K562 (cell line): ENCODE measurements around the gene ASB15. TPM values are rescaled to one million over a fixed set of nuclear protein-coding genes. Genes with fewer than 3 reads are reported as not detected.
A peak's percentile ranks its signal among the peaks of the same experiment; 100 is the strongest.

Source experiments
- ATAC-seq: fragments of 200-7000 bp; cut with Tn5 transposase; 3 replicates; pipeline ENCODE4 v1.9.1; 2020; ENCODE audit warnings: moderate library complexity
- BruUV-seq: library from RNA; stranded (reverse); fragments of 400-500 nt; replicated peaks from 2 replicates; lab custom pipeline; 2021; lab: Mats Ljungman, UMichigan
- CTCF ChIA-PET: fragments of 300-600 bp; formaldehyde crosslinking; extraction: SDS; loops from one replicate; lab custom pipeline; 2021; ENCODE audit warnings: low intra/inter-chr PET ratio; lab: Yijun Ruan, JAX
- POLR2A ChIA-PET: fragments of 300-600, 350-650 bp; sonication (Branson Sonifier 250); formaldehyde crosslinking; extraction: SDS; loops from one replicate; lab custom pipeline; 2021; ENCODE audit warnings: antibody characterized with exemption, inconsistent platforms; lab: Yijun Ruan, JAX
- DNase-seq, 4 experiments: peaks; one replicate each; pipeline versions ENCODE4 v3.0.0 to v3.0.0-alpha.2; 2011 to 2018; ENCODE audit warnings: low spot score in 3 of 4, mixed read lengths in 3 of 4; ENCODE audit errors: extremely low read depth in 1 of 4
- FAIRE-seq: peaks from 2 replicates; lab custom pipeline; 2011; peaks lifted over from hg19 to GRCh38; lab: Jason Lieb, UNC
- H2AFZ ChIP-seq: 2 replicates; pipeline ENCODE4 v1.6.0; 2011; ENCODE audit warnings: low read depth, low read length, control low read depth, inconsistent platforms
- H3K27ac ChIP-seq: fragments of 200-600 bp; 3 replicates; pipeline ENCODE4 v1.8.0; 2011; ENCODE audit warnings: low read depth, mild to moderate bottlenecking, control low read depth, inconsistent platforms, low read length, moderate library complexity, mixed read lengths; ENCODE audit errors: extremely low read depth
- H3K27me3 ChIP-seq, 2 experiments: fragments of 300-600 bp in 1 of 2; 2 replicates in 1 of 2; 3 replicates in 1 of 2; pipeline versions ENCODE4 v1.6.0 to v1.8.0; 2011; ENCODE audit warnings: inconsistent platforms in 2 of 2, low read length in 2 of 2, mild to moderate bottlenecking in 1 of 2, mixed read lengths in 1 of 2, moderate library complexity in 1 of 2; ENCODE audit not compliant: control insufficient read depth in 2 of 2, insufficient read depth in 2 of 2
- H3K36me3 ChIP-seq: fragments of 300-600 bp; 3 replicates; pipeline ENCODE4 v1.8.0; 2011; ENCODE audit warnings: mild to moderate bottlenecking, low read length, inconsistent platforms; ENCODE audit not compliant: control insufficient read depth, insufficient read depth
- H3K4me1 ChIP-seq, 2 experiments: fragments of 200-600 bp in 1 of 2; replicated peaks in 1 of 2; 2 replicates in 1 of 2; 3 replicates in 1 of 2; pipeline versions ENCODE4 v1.5.1 to v1.8.0; 2011; ENCODE audit warnings: inconsistent platforms in 2 of 2, low read length in 2 of 2, mild to moderate bottlenecking in 1 of 2, mixed read lengths in 1 of 2, moderate library complexity in 1 of 2; ENCODE audit not compliant: control insufficient read depth in 2 of 2, insufficient read depth in 2 of 2
- H3K4me2 ChIP-seq: 2 replicates; pipeline ENCODE4 v1.6.1; 2011; ENCODE audit warnings: low read length, control low read depth, inconsistent platforms, mixed read lengths; ENCODE audit not compliant: insufficient read depth
- H3K4me3 ChIP-seq: fragments of 200-600 bp; sonication (generic), shearing (Covaris generic); 2 replicates; pipeline ENCODE4 v1.5.1; 2016; ENCODE audit warnings: control low read depth, inconsistent platforms
- H3K79me2 ChIP-seq: fragments of 200-600 bp; 3 replicates; pipeline ENCODE4 v1.8.0; 2011; ENCODE audit warnings: low read length, inconsistent platforms; ENCODE audit not compliant: control insufficient read depth, insufficient read depth
- H3K9ac ChIP-seq, 2 experiments: 2 replicates each; pipeline versions ENCODE4 v1.6.0 to v1.6.1; 2011; ENCODE audit warnings: low read depth in 2 of 2, low read length in 2 of 2, control low read depth in 1 of 2, inconsistent platforms in 1 of 2, mild to moderate bottlenecking in 1 of 2, mixed read lengths in 1 of 2; ENCODE audit not compliant: insufficient read depth in 1 of 2
- H3K9me1 ChIP-seq: one replicate; pipeline ENCODE4 v1.6.0; 2011; ENCODE audit warnings: inconsistent platforms, mild to moderate bottlenecking, low read length, moderate library complexity; ENCODE audit not compliant: control insufficient read depth, insufficient read depth
- H3K9me3 ChIP-seq: replicated peaks from 2 replicates; pipeline ENCODE4 v1.5.1; 2011; ENCODE audit warnings: low read depth, low read length, inconsistent platforms; ENCODE audit not compliant: control insufficient read depth, insufficient read depth
- H4K20me1 ChIP-seq: replicated peaks from 2 replicates; pipeline ENCODE4 v1.6.1; 2011; ENCODE audit warnings: low read length, inconsistent platforms, mixed read lengths; ENCODE audit not compliant: control insufficient read depth, insufficient read depth
- CEBPB ChIP-seq: fragments of 450-650 bp; IDR thresholded peaks from 2 replicates; pipeline ENCODE4 v1.6.1; 2016; ENCODE audit warnings: missing genetic modification characterization, missing compliant biosample characterization
- ZNF134 ChIP-seq: fragments of 250-450 bp; sonication (Bioruptor Pico); conservative IDR thresholded peaks from 2 replicates; pipeline ENCODE4 v1.4.0; 2020
- WGBS: fragments of 100-300 bp; shearing (Covaris generic); methylation state at CpG from one replicate; pipeline ENCODE4 v1.1.6; 2016; ENCODE audit warnings: low coverage, mixed read lengths; ENCODE audit not compliant: insufficient coverage; ENCODE audit errors: missing lambda C conversion rate; 5-methylcytosine and 5-hydroxymethylcytosine counted together
- in situ Hi-C: fragments of 300-500 bp; cut with MboI; formaldehyde crosslinking; loops from 4 replicates; pipeline ENCODE4 v1.15.0; 2018; ENCODE audit warnings: inconsistent platforms, mixed read lengths
- intact Hi-C: fragments of 100-400 bp; cut with micrococcal nuclease; formaldehyde crosslinking; loops from 2 replicates; pipeline ENCODE4 v1.14.2; 2022
- polyA plus RNA-seq, 8 experiments: library from polyadenylated mRNA; depleted of rRNA in 4 of 8; stranded (reverse) in 5 of 8; unstranded in 3 of 8; fragments of >200 nt; fragmentation: Nextera tagmentation in 2 of 8; fragmentation: Illumina TruSeq in 1 of 8; extraction: Ambion mirVana in 2 of 8; extraction: Trizol in 1 of 8; gene quantifications; 2 replicates each; pipeline versions ENCODE4 v1.2.1 to v1.2.3, GENCODE V29; 2011 to 2014; ENCODE audit warnings: inconsistent platforms in 1 of 8, missing spikeins in 1 of 8
- total RNA-seq, 7 experiments: library from RNA; depleted of rRNA in 6 of 7; stranded (reverse); fragments of >200 nt in 6 of 7; fragmentation: Illumina TruSeq in 2 of 7; extraction: Trizol in 2 of 7; gene quantifications; 2 replicates each; pipeline versions ENCODE4 v1.2.1 to v1.2.3, GENCODE V29; 2011 to 2021; ENCODE audit warnings: low replicate concordance in 1 of 7
- TF ChIP-seq, protein P1 (sequence below): fragments of 450-650 bp; formaldehyde crosslinking; IDR thresholded peaks from 2 replicates; pipeline ENCODE4 v1.4.0; 2020; ENCODE audit warnings: mild to moderate bottlenecking

Gene ASB15
- total and polyA plus RNA-seq, 9 of the 15 experiments (the other 6 are each of a cell fraction or from before 2014, with no cell fraction given), result 0.03 to 0.14 (median 0.04) TPM; not detected in 3

DNA sequence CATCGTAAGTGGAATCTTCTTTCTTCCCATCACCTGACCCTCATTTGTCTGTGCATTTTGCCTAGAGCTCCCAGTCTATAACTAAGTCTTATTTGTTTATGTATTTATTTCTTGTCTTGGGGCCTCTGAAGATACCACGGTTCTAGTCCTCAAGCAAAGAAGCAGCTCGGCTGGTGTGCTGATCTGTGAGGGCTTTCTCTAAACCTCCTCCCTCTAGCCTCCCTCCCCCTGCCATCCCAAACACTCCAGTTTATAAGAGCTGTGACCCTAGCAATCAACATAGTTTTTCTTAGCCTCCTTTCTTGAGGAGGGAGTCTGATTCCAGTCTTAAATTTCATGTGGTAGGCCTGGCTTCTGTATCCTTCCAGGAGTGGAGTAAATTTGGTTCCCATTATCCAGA lies 28.3 kb upstream of the ASB15 start:
- ChIA-PET POLR2A (interaction anchor here (0.6 to 1.5 kb wide), 5 partner anchors 11 to 273 kb away, joined by 3 to 4 read pairs (median 3); partner anchors contain the start of gene NDUFA5), CTCF (no interaction called here)
- Histone ChIP-seq H3K9me1 (no peaks in the 10 kb centered on the region), H3K4me3 (no peak overlapping the region), H2AFZ (peak overlapping the region; percentile 24), H3K27ac (no peak overlapping the region), H3K4me1 (peaks cover 0 to 7% of the 10 kb centered on the region in 2 experiments; a peak in 4 of 5 replicates), H3K4me2 (no peak overlapping the region), H4K20me1 (no peaks in the 10 kb centered on the region), H3K36me3 (no peaks in the 10 kb centered on the region), H3K9me3 (no peaks in the 10 kb centered on the region), H3K9ac (no peak overlapping the region), H3K27me3 (no peaks in the 10 kb centered on the region), H3K79me2 (no peaks in the 10 kb centered on the region)
- no peak; the same call in 2 of the 3 replicates for ATAC-seq
- 45% methylated on average over 3 of the region's 3 CpGs for WGBS
- in situ Hi-C loops (no loop called here), intact Hi-C loops (no loop called here)
- FAIRE-seq, result no peak
- BruUV-seq, result no TSS peak
- DNase-seq, result no peak
- TF ChIP-seq ZNF134 (CRISPR knock-in tag), result no peak

DNA sequence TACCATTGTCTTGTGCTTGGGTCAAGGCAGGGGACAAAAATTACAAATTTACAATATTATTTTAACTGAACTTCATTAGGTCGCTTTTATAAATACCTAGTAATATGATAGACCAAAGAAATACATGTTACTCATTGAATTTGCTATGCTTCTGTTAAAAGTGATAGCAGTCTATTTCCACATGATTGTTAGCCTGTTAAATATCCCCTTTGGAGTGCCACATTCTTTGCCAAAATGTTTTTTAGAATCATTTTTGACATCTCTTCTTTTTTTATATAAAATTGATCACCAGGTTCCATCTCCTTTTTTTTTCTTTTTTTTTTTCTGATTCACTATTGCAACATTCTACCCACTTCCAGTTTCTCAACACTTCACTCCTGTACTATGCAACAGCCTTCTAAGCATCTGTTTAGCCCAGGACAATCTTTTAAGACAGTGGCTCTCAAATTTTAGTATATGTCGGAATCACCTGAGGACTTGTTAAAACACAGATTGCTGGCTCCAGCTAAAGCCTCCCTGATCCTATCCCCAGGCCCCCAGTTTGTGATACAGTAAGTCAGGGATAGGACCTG lies 27.6 kb upstream of the ASB15 start:
- no TSS peak for BruUV-seq
- Histone ChIP-seq H3K4me2 (no peak overlapping the region), H4K20me1 (no peaks in the 10 kb centered on the region), H3K27ac (no peak overlapping the region), H3K9me3 (no peaks in the 10 kb centered on the region), H3K4me3 (no peak overlapping the region), H3K36me3 (no peaks in the 10 kb centered on the region), H3K9ac (no peak overlapping the region), H3K4me1 (peaks cover 0 to 7% of the 10 kb centered on the region in 2 experiments; a peak in 4 of 5 replicates), H3K9me1 (no peaks in the 10 kb centered on the region), H2AFZ (0 out of 2 replicates have a peak overlapping the region, but pooled peaks have one; percentile 27), H3K79me2 (no peaks in the 10 kb centered on the region), H3K27me3 (no peaks in the 10 kb centered on the region)
- FAIRE-seq, result no peak
- POLR2A ChIA-PET, result interaction anchor here (0.8 to 1.5 kb wide), 4 partner anchors 10 to 142 kb away, joined by 3 to 4 read pairs (median 4); partner anchors contain the start of gene NDUFA5
- ATAC-seq, result no peak
- CTCF ChIA-PET, result no interaction called here
- in situ Hi-C loops (no loop called here), intact Hi-C loops (no loop called here)
- TF ChIP-seq, protein P1, sequence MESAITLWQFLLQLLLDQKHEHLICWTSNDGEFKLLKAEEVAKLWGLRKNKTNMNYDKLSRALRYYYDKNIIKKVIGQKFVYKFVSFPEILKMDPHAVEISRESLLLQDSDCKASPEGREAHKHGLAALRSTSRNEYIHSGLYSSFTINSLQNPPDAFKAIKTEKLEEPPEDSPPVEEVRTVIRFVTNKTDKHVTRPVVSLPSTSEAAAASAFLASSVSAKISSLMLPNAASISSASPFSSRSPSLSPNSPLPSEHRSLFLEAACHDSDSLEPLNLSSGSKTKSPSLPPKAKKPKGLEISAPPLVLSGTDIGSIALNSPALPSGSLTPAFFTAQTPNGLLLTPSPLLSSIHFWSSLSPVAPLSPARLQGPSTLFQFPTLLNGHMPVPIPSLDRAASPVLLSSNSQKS (CRISPR knock-in tag), result no peak
- TF ChIP-seq CEBPB (tag), result peak; percentile 62
- WGBS, result 28% methylated on average over 2 of the region's 2 CpGs
- no peak for DNase-seq
